Gastrocnemius medialis (tissue), 4 donors: ENCODE results near the gene CACNA1G.

ENCODE experiments used
- POLR2A ChIP-seq, 2 donors: fragments of 450-650 bp; IDR thresholded peaks; one replicate each; pipeline ENCODE4 v1.6.1; 2017; ENCODE audit warnings: antibody characterized with exemption in 2 of 2, mild to moderate bottlenecking in 2 of 2, moderate library complexity in 2 of 2
- TF ChIP-seq, protein P1 (sequence below), 5 experiments: fragments of 450-650 bp in 3 of 5; fragments of 200-600 bp in 2 of 5; sonication (generic) in 2 of 5; IDR thresholded peaks in 4 of 5; conservative IDR thresholded peaks in 1 of 5; 1 replicate in 4 of 5; 2 replicates in 1 of 5; pipeline ENCODE4 v1.5.1; 2016 to 2019; ENCODE audit warnings: antibody characterized with exemption in 5 of 5, mild to moderate bottlenecking in 3 of 5, moderate library complexity in 3 of 5

- TF ChIP-seq POLR2A (IDR thresholded peaks at IDR 0.05): no peak
- TF ChIP-seq, protein P1, sequence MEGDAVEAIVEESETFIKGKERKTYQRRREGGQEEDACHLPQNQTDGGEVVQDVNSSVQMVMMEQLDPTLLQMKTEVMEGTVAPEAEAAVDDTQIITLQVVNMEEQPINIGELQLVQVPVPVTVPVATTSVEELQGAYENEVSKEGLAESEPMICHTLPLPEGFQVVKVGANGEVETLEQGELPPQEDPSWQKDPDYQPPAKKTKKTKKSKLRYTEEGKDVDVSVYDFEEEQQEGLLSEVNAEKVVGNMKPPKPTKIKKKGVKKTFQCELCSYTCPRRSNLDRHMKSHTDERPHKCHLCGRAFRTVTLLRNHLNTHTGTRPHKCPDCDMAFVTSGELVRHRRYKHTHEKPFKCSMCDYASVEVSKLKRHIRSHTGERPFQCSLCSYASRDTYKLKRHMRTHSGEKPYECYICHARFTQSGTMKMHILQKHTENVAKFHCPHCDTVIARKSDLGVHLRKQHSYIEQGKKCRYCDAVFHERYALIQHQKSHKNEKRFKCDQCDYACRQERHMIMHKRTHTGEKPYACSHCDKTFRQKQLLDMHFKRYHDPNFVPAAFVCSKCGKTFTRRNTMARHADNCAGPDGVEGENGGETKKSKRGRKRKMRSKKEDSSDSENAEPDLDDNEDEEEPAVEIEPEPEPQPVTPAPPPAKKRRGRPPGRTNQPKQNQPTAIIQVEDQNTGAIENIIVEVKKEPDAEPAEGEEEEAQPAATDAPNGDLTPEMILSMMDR (IDR thresholded peaks at IDR 0.05 in 4 of 5, conservative IDR thresholded peaks at IDR 0.05 in 1 of 5): no peak
Measured at GRCh38 chr17:50675190-50675589, 114.7 kb downstream of the CACNA1G start.
